Sigmoid colon (tissue), 7 donors: ENCODE measurements around the gene IP6K3. TPM values are rescaled to one million over a fixed set of nuclear protein-coding genes. Genes with fewer than 3 reads are reported as not detected.

ENCODE experiments used
- DNase-seq: peaks from one replicate; pipeline ENCODE4 v3.0.0-alpha.2; 2019
- H3K27ac ChIP-seq, 4 donors: fragments of 200-600 bp; sonication (generic); one replicate each; pipeline ENCODE4 v1.5.1; 2016 to 2019; ENCODE audit warnings: mild to moderate bottlenecking in 1 of 4
- H3K27me3 ChIP-seq, 3 donors: fragments of 200-600 bp; sonication (generic); one replicate each; pipeline ENCODE4 v1.5.1; 2019; ENCODE audit warnings: mild to moderate bottlenecking in 1 of 3
- H3K36me3 ChIP-seq, 4 donors: fragments of 200-600 bp; sonication (generic); one replicate each; pipeline ENCODE4 v1.5.1; 2016 to 2019
- H3K4me1 ChIP-seq, 4 donors: fragments of 200-600 bp; sonication (generic); one replicate each; pipeline ENCODE4 v1.5.1; 2017 to 2019
- H3K4me3 ChIP-seq, 4 donors: fragments of 200-600 bp; sonication (generic); one replicate each; pipeline ENCODE4 v1.5.1; 2017 to 2019; ENCODE audit warnings: mild to moderate bottlenecking in 2 of 4, moderate library complexity in 1 of 4
- H3K9me3 ChIP-seq, 4 donors: fragments of 200-600 bp in 3 of 4; sonication (generic) in 3 of 4; one replicate each; pipeline versions ENCODE4 v1.5.1 to v1.6.1; 2013 to 2019
- CTCF ChIP-seq, 4 experiments: fragments of 450-650 bp in 3 of 4; fragments of 200-600 bp in 1 of 4; IDR thresholded peaks; one replicate each; pipeline ENCODE4 v1.5.1; 2016 to 2019; ENCODE audit warnings: antibody characterized with exemption in 4 of 4, mild to moderate bottlenecking in 3 of 4, moderate library complexity in 2 of 4
- EP300 ChIP-seq, 4 donors: sonication (generic); formaldehyde crosslinking; IDR thresholded peaks; one replicate each; pipeline ENCODE4 v1.6.1; 2017; ENCODE audit warnings: antibody characterized with exemption in 4 of 4
- POLR2A ChIP-seq, 2 donors: fragments of 450-650 bp; IDR thresholded peaks; one replicate each; pipeline ENCODE4 v1.6.1; 2016; ENCODE audit warnings: antibody characterized with exemption in 2 of 2, mild to moderate bottlenecking in 2 of 2, moderate library complexity in 2 of 2
- POLR2AphosphoS5 ChIP-seq, 4 donors: sonication (generic); formaldehyde crosslinking; IDR thresholded peaks; one replicate each; pipeline ENCODE4 v1.6.1; 2017; ENCODE audit warnings: antibody characterized with exemption in 4 of 4
- WGBS, 2 donors: extraction: QIAGEN DNeasy Blood & Tissue Kit; methylation state at CpG; one replicate each; pipeline ENCODE4 v1.1.7; 2013; 5-methylcytosine and 5-hydroxymethylcytosine counted together
- intact Hi-C: fragments of 100-400 bp; cut with DNase I; formaldehyde crosslinking; loops from one replicate; pipeline ENCODE4 v1.15.1; 2023
- polyA plus RNA-seq, 3 donors: library from polyadenylated mRNA; stranded (reverse); fragments of 200-250 nt; gene quantifications; one replicate each; pipeline ENCODE4 v1.2.3, GENCODE V29; 2013
- total RNA-seq, 4 donors: library from RNA; depleted of rRNA; stranded (reverse); fragments of >200 nt; gene quantifications; one replicate each; pipeline ENCODE4 v1.1.0, GENCODE V29; 2016
- donor health status: healthy with polysubstance abuse.
- donor health status: Bipolar disorder and iron deficiency.
- donor health status: healthy.

Gene IP6K3
- total and polyA plus RNA-seq, 7 donors = 0.46 to 10.3 (median 4.9) TPM

DNA sequence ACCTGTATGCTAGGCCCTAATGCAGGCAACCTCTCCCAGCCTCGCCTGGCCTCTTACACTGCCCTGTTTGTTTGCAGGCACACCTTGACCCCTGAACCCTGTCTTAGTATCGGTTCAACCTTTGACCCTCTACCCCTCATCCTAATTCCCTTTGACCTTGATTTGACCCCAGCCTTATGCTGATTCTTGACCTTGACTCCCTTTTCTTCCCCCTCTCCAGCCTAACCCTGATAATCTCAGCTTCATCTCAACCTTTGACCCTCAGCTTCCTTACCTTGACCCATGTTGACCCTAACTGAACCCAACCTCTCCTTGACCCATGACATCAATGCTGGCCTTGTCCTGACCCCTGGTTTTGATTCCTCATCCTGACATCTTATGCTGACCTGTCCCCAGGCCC is 69.0 kb downstream of the IP6K3 start:
- DNase-seq = no peak
- Histone ChIP-seq H3K27ac (no peak overlapping the region), H3K4me1 (peaks cover 0 to 5% (median 0%) of the 10 kb centered on the region in 4 donors), H3K4me3 (no peak overlapping the region), H3K36me3 (peaks cover 0 to 8% (median 0%) of the 10 kb centered on the region in 4 donors), H3K27me3 (peaks cover 0 to 2% (median 0%) of the 10 kb centered on the region in 3 donors), H3K9me3 (no peaks in the 10 kb centered on the region)
- WGBS, 2 donors = 94 to 98% methylated on average over 2 of the region's 2 CpGs
- intact Hi-C loops = no loop called here
- TF ChIP-seq CTCF (IDR thresholded peaks at IDR 0.05) (no peak), EP300 (IDR thresholded peaks at IDR 0.05) (no peak), POLR2A (IDR thresholded peaks at IDR 0.05) (no peak), POLR2AphosphoS5 (IDR thresholded peaks at IDR 0.05) (no peak)

DNA sequence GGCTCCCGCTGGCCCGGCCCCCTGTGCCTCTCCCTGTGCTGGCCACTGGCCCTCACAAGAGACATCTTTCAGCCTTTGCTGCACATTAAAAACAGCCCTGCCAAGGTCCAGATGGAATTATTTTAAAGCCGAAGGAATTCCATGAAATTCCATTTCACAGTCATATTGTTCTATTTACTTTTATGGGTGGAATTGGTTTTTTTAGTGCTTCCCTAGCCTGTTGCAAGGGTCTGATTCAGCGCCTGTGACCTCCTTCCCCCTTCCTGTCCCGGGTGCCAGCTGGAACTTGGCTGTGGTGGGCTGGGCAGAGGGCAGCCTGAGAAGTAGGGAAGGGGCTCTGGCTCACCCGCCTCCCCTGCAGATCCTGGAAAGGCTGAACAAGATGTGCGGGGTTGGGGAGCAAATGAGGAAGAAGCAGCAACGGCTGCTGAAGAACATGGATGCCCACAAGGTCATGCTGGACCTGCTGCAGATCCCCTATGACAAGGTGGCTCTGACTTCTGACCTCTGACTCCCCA is 69.5 kb downstream of the IP6K3 start:
- no peak for TF ChIP-seq EP300 (IDR thresholded peaks at IDR 0.05)
- no peak for TF ChIP-seq CTCF (IDR thresholded peaks at IDR 0.05)
- no peak for TF ChIP-seq POLR2A (IDR thresholded peaks at IDR 0.05)
- no peak for TF ChIP-seq POLR2AphosphoS5 (IDR thresholded peaks at IDR 0.05)
- Histone ChIP-seq H3K9me3 (no peaks in the 10 kb centered on the region), H3K36me3 (peaks cover 0 to 8% (median 0%) of the 10 kb centered on the region in 4 donors), H3K4me3 (no peak overlapping the region), H3K27me3 (peaks cover 0 to 2% (median 0%) of the 10 kb centered on the region in 3 donors), H3K27ac (no peak overlapping the region), H3K4me1 (peaks cover 0 to 5% (median 0%) of the 10 kb centered on the region in 4 donors)
- no peak for DNase-seq
- intact Hi-C loops = no loop called here
- WGBS, 2 donors = 66 to 75% methylated on average over 8 of the region's 8 CpGs

- TF ChIP-seq POLR2A (IDR thresholded peaks at IDR 0.05) (no peak), POLR2AphosphoS5 (IDR thresholded peaks at IDR 0.05) (no peak), CTCF (IDR thresholded peaks at IDR 0.05) (no peak), EP300 (IDR thresholded peaks at IDR 0.05) (no peak)
- 91 to 95% methylated on average over 15 of the region's 15 CpGs for WGBS, 2 donors
- Histone ChIP-seq H3K4me1 (peaks cover 0 to 5% (median 0%) of the 10 kb centered on the region in 4 donors), H3K36me3 (peaks cover 0 to 8% (median 0%) of the 10 kb centered on the region in 4 donors), H3K9me3 (no peaks in the 10 kb centered on the region), H3K27ac (no peak overlapping the region), H3K4me3 (no peak overlapping the region), H3K27me3 (peaks cover 0 to 2% (median 0%) of the 10 kb centered on the region in 3 donors)
- DNase-seq = no peak
- intact Hi-C loops = no loop called here
Observed at GRCh38 chr6:33676416-33677142, 70.1 kb downstream of the IP6K3 start.

DNA sequence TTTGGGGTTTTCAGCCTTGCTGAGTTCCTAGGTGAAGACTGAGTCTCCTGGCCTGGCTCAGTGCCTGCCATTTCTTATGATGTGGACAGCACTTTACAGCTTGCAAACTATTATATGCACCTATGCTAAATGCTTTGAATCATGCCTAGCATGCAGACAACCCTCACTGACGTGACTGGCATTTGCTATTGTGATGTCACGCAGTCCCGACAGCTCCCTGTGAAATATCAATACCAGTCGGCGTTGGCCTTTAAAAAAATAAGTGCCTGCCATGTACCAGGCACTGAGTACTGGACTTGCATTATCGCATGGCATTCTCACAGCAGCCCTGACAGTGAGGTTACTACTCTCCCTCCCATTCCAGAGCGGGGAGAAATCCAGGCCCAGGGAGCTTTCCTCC is 70.7 kb downstream of the IP6K3 start:
- TF ChIP-seq POLR2A (IDR thresholded peaks at IDR 0.05) (no peak), CTCF (IDR thresholded peaks at IDR 0.05) (no peak), POLR2AphosphoS5 (IDR thresholded peaks at IDR 0.05) (no peak), EP300 (IDR thresholded peaks at IDR 0.05) (no peak)
- Histone ChIP-seq H3K27ac (no peak overlapping the region), H3K36me3 (peaks cover 0 to 8% (median 0%) of the 10 kb centered on the region in 4 donors), H3K27me3 (peaks cover 0 to 2% (median 0%) of the 10 kb centered on the region in 3 donors), H3K9me3 (no peaks in the 10 kb centered on the region), H3K4me1 (peaks cover 0 to 5% (median 0%) of the 10 kb centered on the region in 4 donors), H3K4me3 (no peak overlapping the region)
- 94 to 95% methylated on average over 7 of the region's 7 CpGs for WGBS, 2 donors
- intact Hi-C loops = no loop called here
- no peak for DNase-seq
